GM18519 (cell line): ENCODE measurements around the gene ZHX3.
"Not testable (repeated sequence)": the region's sequence is repeated elsewhere in the genome, so short reads cannot be mapped to it uniquely, and the experiment has no call there.

Experiments
- ATAC-seq: cut with Tn5 transposase; IDR thresholded peaks from one replicate; pipeline ENCODE4 v1.9.1; 2021; ENCODE audit warnings: mild to moderate bottlenecking, moderate library complexity; ENCODE audit not compliant: unreplicated experiment, low FRiP score

ZHX3 gene

GRCh38 chr20:41334443-41335421 lies 17.2 kb upstream of the ZHX3 start:
- ATAC-seq: no peak

GRCh38 chr20:41334036-41334435 lies 16.5 kb upstream of the ZHX3 start:
- no peak for ATAC-seq

GRCh38 chr20:41331731-41332130 lies 14.2 kb upstream of the ZHX3 start:
- no peak for ATAC-seq

GRCh38 chr20:41330941-41331340 lies 13.4 kb upstream of the ZHX3 start:
- ATAC-seq: no peak

GRCh38 chr20:41330343-41330720 lies 12.8 kb upstream of the ZHX3 start:
- no peak for ATAC-seq

GRCh38 chr20:41329435-41330342 lies 12.2 kb upstream of the ZHX3 start:
- ATAC-seq: no peak

GRCh38 chr20:41327178-41327577 lies 9.6 kb upstream of the ZHX3 start:
- ATAC-seq: no peak

- ATAC-seq: no peak
Observed at GRCh38 chr20:41320976-41321375, 3.4 kb upstream of the ZHX3 start.

GRCh38 chr20:41320441-41320840 lies 2.9 kb upstream of the ZHX3 start:
- no peak for ATAC-seq

GRCh38 chr20:41318271-41318649 lies 729 bp upstream of the ZHX3 start:
- ATAC-seq: no peak

GRCh38 chr20:41316602-41317545 lies 657 bp downstream of the ZHX3 start:
- ATAC-seq: peak; percentile 29

- ATAC-seq: no peak
Observed at GRCh38 chr20:41316051-41316450, 1.5 kb downstream of the ZHX3 start.

GRCh38 chr20:41314386-41314785 lies 3.1 kb downstream of the ZHX3 start:
- no peak for ATAC-seq

- not testable (repeated sequence) for ATAC-seq
Observed at GRCh38 chr20:41312009-41312408, 5.5 kb downstream of the ZHX3 start.

- no peak for ATAC-seq
Observed at GRCh38 chr20:41309817-41310216, 7.7 kb downstream of the ZHX3 start.

GRCh38 chr20:41308726-41309413 lies 8.7 kb downstream of the ZHX3 start:
- no peak for ATAC-seq

- ATAC-seq: no peak
Observed at GRCh38 chr20:41308290-41308711, 9.2 kb downstream of the ZHX3 start.

- no peak for ATAC-seq
Observed at GRCh38 chr20:41307021-41307420, 10.5 kb downstream of the ZHX3 start.

- ATAC-seq: peak; percentile 80
Observed at GRCh38 chr20:41306061-41306727, 11.3 kb downstream of the ZHX3 start.
